GM19395 (cell line): ENCODE results near the gene KRAS.
A peak's percentile ranks its signal among the peaks of the same experiment; 100 is the strongest.
"Not testable (repeated sequence)": the region's sequence is repeated elsewhere in the genome, so short reads cannot be mapped to it uniquely, and the experiment has no call there.

Experiments
- ATAC-seq: cut with Tn5 transposase; IDR thresholded peaks from one replicate; pipeline ENCODE4 v1.9.1; 2021; ENCODE audit warnings: mild to moderate bottlenecking, moderate library complexity; ENCODE audit not compliant: unreplicated experiment

Gene KRAS

GRCh38 chr12:25250744-25251730 lies at the start of gene KRAS:
TSS of gene KRAS (minus strand) at chr12:25250929.
- ATAC-seq: peak; percentile 77

- ATAC-seq: no peak
Observed at GRCh38 chr12:25296381-25296780, 45.7 kb upstream of the KRAS start.

- no peak for ATAC-seq
Observed at GRCh38 chr12:25295361-25295760, 44.6 kb upstream of the KRAS start.

- ATAC-seq: no peak
Observed at GRCh38 chr12:25293653-25294052, 42.9 kb upstream of the KRAS start.

GRCh38 chr12:25292810-25293221 lies 42.1 kb upstream of the KRAS start:
- not testable (repeated sequence) for ATAC-seq

- no peak for ATAC-seq
Observed at GRCh38 chr12:25287610-25288009, 36.9 kb upstream of the KRAS start.

GRCh38 chr12:25286837-25287236 lies 36.1 kb upstream of the KRAS start:
- ATAC-seq: no peak

GRCh38 chr12:25284024-25284423 lies 33.3 kb upstream of the KRAS start:
- no peak for ATAC-seq

- ATAC-seq: no peak
Observed at GRCh38 chr12:25283006-25283405, 32.3 kb upstream of the KRAS start.

GRCh38 chr12:25280082-25280481 lies 29.4 kb upstream of the KRAS start:
- no peak for ATAC-seq

GRCh38 chr12:25278269-25278668 lies 27.5 kb upstream of the KRAS start:
- no peak for ATAC-seq

GRCh38 chr12:25276199-25276937 lies 25.6 kb upstream of the KRAS start:
- no peak for ATAC-seq

GRCh38 chr12:25271486-25272098 lies 20.9 kb upstream of the KRAS start:
- no peak for ATAC-seq

- peak; percentile 87 for ATAC-seq
Observed at GRCh38 chr12:25269701-25270100, 19.0 kb upstream of the KRAS start.

GRCh38 chr12:25266497-25266896 lies 15.8 kb upstream of the KRAS start:
- no peak for ATAC-seq

GRCh38 chr12:25264862-25265261 lies 14.1 kb upstream of the KRAS start:
- no peak for ATAC-seq

GRCh38 chr12:25264114-25264513 lies 13.4 kb upstream of the KRAS start:
- peak; percentile 37 for ATAC-seq

- ATAC-seq: peak; percentile 56
Observed at GRCh38 chr12:25263594-25263993, 12.9 kb upstream of the KRAS start.

GRCh38 chr12:25262389-25263074 lies 11.8 kb upstream of the KRAS start:
- ATAC-seq: peak; percentile 53

- no peak for ATAC-seq
Observed at GRCh38 chr12:25257590-25258324, 7.0 kb upstream of the KRAS start.
